ENCODE data around the gene ALDH3A1.

- TF ChIP-seq CTCF (IDR thresholded peaks at IDR 0.05) (no peak), ZFX (IDR thresholded peaks at IDR 0.05; ENCODE audit: borderline replicate concordance) (no peak)
Measured at GRCh38 chr17:19780846-19781245, 32.7 kb upstream of the ALDH3A1 start.
